ENCODE measurements around the gene MGAT3. TPM values are rescaled to one million over a fixed set of nuclear protein-coding genes. Genes with fewer than 3 reads are reported as not detected.

Gene MGAT3
- total and polyA plus RNA-seq, 2 donors (not counting 3 experiments of a cell fraction or from before 2014, with no cell fraction given), result not detected

GRCh38 chr22:39431216-39431801, 25.5 kb upstream of the MGAT3 start:
- H3K79me2 ChIP-seq (ENCODE audit: control insufficient read depth, insufficient read depth, low read length), result no peaks in the 10 kb centered on the region
- no peaks in the 10 kb centered on the region for H3K9me3 ChIP-seq (replicated peaks; ENCODE audit: control insufficient read depth, insufficient read depth, low read length)
- TF ChIP-seq FOS (IDR thresholded peaks at IDR 0.05; ENCODE audit: borderline replicate concordance, insufficient read depth, low read length), result no peak
- no peaks in the 10 kb centered on the region for H3K27me3 ChIP-seq (ENCODE audit: control insufficient read depth in 2 of 2, insufficient read depth in 2 of 2, low read length in 2 of 2)
- H3K4me3 ChIP-seq (replicated peaks in 1 of 3; ENCODE audit: insufficient read depth in 1 of 3, low read depth in 1 of 3, low read length in 3 of 3), result no peak overlapping the region
- BruUV-seq (replicated peaks), result TSS peak; percentile 55
- CTCF ChIA-PET, result interaction anchor here (1.3 kb wide), 1 partner anchor 98 kb away, joined by 3 read pairs; no protein-coding TSS in a partner anchor
- peaks cover 10 to 22% of the 10 kb centered on the region in 2 experiments for H3K36me3 ChIP-seq (ENCODE audit: control insufficient read depth in 2 of 2, extremely low read depth in 1 of 2, insufficient read depth in 2 of 2, low read length in 2 of 2)
- DNase-seq (ENCODE audit: low read depth, low spot score) (no peak), FAIRE-seq (no peak)
- no peaks in the 10 kb centered on the region for H4K20me1 ChIP-seq (replicated peaks; ENCODE audit: control insufficient read depth, extremely low read depth, insufficient read depth, low read length)
- dilution Hi-C loops (cut with MboI; ENCODE audit: extremely low pct_ligation_motif_present, low sequenced_read_pairs) (no loop called here), intact Hi-C loops (cut with micrococcal nuclease) (no loop called here)
- peaks cover 14% of the 10 kb centered on the region for H3K4me1 ChIP-seq (ENCODE audit: control insufficient read depth, extremely low read depth, insufficient read depth, low read length)
- POLR2A ChIA-PET, result no interaction called here
- peak overlapping the region; percentile 97 for H3K27ac ChIP-seq (ENCODE audit: insufficient read depth, low read depth, low read length)
- H3K4me2 ChIP-seq (ENCODE audit: insufficient read depth, low read length), result peak overlapping the region; percentile 49
- H3K9me1 ChIP-seq (replicated peaks; ENCODE audit: control insufficient read depth, extremely low read depth, insufficient read depth, low read length), result no peaks in the 10 kb centered on the region
- peak overlapping the region; percentile 60 for H2AFZ ChIP-seq (ENCODE audit: low read depth, low read length)
- H3K9ac ChIP-seq (replicated peaks; ENCODE audit: extremely low read depth, insufficient read depth, low read length), result peak overlapping the region; percentile 86

- H2AFZ ChIP-seq (ENCODE audit: low read depth, low read length), result peak overlapping the region; percentile 60
- ChIA-PET POLR2A (no interaction called here), CTCF (interaction anchor here (1.3 kb wide), 1 partner anchor 97 kb away, joined by 3 read pairs; no protein-coding TSS in a partner anchor)
- no peaks in the 10 kb centered on the region for H4K20me1 ChIP-seq (replicated peaks; ENCODE audit: control insufficient read depth, extremely low read depth, insufficient read depth, low read length)
- DNase-seq (ENCODE audit: low read depth, low spot score) (peak; percentile 83), FAIRE-seq (peak; percentile 94)
- no peaks in the 10 kb centered on the region for H3K79me2 ChIP-seq (ENCODE audit: control insufficient read depth, insufficient read depth, low read length)
- peak overlapping the region; percentile 49 for H3K4me2 ChIP-seq (ENCODE audit: insufficient read depth, low read length)
- H3K36me3 ChIP-seq (ENCODE audit: control insufficient read depth in 2 of 2, extremely low read depth in 1 of 2, insufficient read depth in 2 of 2, low read length in 2 of 2), result peaks cover 9 to 17% of the 10 kb centered on the region in 2 experiments
- H3K9ac ChIP-seq (replicated peaks; ENCODE audit: extremely low read depth, insufficient read depth, low read length), result peak overlapping the region; percentile 86
- intact Hi-C loops (cut with micrococcal nuclease), result no loop called here
- peak overlapping the region; percentile 97 for H3K27ac ChIP-seq (ENCODE audit: insufficient read depth, low read depth, low read length)
- H3K9me1 ChIP-seq (replicated peaks; ENCODE audit: control insufficient read depth, extremely low read depth, insufficient read depth, low read length), result no peaks in the 10 kb centered on the region
- H3K4me3 ChIP-seq (replicated peaks in 1 of 3; ENCODE audit: insufficient read depth in 1 of 3, low read depth in 1 of 3, low read length in 3 of 3), result no peak overlapping the region
- TF ChIP-seq, protein P1, sequence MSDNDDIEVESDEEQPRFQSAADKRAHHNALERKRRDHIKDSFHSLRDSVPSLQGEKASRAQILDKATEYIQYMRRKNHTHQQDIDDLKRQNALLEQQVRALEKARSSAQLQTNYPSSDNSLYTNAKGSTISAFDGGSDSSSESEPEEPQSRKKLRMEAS (IDR thresholded peaks at IDR 0.05; ENCODE audit: insufficient read depth, insufficient read length), result no peak
- TF ChIP-seq JUN (IDR thresholded peaks at IDR 0.05; ENCODE audit: borderline replicate concordance, insufficient read depth, insufficient read length, low read depth) (peak; percentile 79), POLR2A (IDR thresholded peaks at IDR 0.05; ENCODE audit: low read depth, low read length) (no peak), GATA2 (IDR thresholded peaks at IDR 0.05; ENCODE audit: insufficient read depth, insufficient read length, low read depth, low read length) (no peak), EZH2 (IDR thresholded peaks at IDR 0.05; ENCODE audit: borderline replicate concordance, low read depth, low read length, severe bottlenecking) (no peak), MYC (IDR thresholded peaks at IDR 0.05; ENCODE audit: low read depth, low read length) (no peak), FOS (IDR thresholded peaks at IDR 0.05; ENCODE audit: borderline replicate concordance, insufficient read depth, low read length) (peak; percentile 37)
- TF ChIP-seq, protein P2, sequence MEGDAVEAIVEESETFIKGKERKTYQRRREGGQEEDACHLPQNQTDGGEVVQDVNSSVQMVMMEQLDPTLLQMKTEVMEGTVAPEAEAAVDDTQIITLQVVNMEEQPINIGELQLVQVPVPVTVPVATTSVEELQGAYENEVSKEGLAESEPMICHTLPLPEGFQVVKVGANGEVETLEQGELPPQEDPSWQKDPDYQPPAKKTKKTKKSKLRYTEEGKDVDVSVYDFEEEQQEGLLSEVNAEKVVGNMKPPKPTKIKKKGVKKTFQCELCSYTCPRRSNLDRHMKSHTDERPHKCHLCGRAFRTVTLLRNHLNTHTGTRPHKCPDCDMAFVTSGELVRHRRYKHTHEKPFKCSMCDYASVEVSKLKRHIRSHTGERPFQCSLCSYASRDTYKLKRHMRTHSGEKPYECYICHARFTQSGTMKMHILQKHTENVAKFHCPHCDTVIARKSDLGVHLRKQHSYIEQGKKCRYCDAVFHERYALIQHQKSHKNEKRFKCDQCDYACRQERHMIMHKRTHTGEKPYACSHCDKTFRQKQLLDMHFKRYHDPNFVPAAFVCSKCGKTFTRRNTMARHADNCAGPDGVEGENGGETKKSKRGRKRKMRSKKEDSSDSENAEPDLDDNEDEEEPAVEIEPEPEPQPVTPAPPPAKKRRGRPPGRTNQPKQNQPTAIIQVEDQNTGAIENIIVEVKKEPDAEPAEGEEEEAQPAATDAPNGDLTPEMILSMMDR (IDR thresholded peaks at IDR 0.05; ENCODE audit: extremely low read depth in 1 of 2, insufficient read depth in 1 of 2, low read depth in 1 of 2, low read length in 2 of 2), result no peak
- no TSS peak for BruUV-seq (replicated peaks)
- no peaks in the 10 kb centered on the region for H3K9me3 ChIP-seq (replicated peaks; ENCODE audit: control insufficient read depth, insufficient read depth, low read length)
- H3K4me1 ChIP-seq (ENCODE audit: control insufficient read depth, extremely low read depth, insufficient read depth, low read length), result peaks cover 14% of the 10 kb centered on the region
- dilution Hi-C loops (cut with MboI; ENCODE audit: extremely low pct_ligation_motif_present, low sequenced_read_pairs), result no loop called here
- no peaks in the 10 kb centered on the region for H3K27me3 ChIP-seq (ENCODE audit: control insufficient read depth in 2 of 2, insufficient read depth in 2 of 2, low read length in 2 of 2)
Measured at GRCh38 chr22:39431821-39432251, 25.0 kb upstream of the MGAT3 start.

Data from endothelial cell of umbilical vein (primary cell).